Measurements from ENCODE around the gene LASP1.
"Not testable (repeated sequence)": the region's sequence is repeated elsewhere in the genome, so short reads cannot be mapped to it uniquely, and the experiment has no call there.

LASP1 gene

DNA sequence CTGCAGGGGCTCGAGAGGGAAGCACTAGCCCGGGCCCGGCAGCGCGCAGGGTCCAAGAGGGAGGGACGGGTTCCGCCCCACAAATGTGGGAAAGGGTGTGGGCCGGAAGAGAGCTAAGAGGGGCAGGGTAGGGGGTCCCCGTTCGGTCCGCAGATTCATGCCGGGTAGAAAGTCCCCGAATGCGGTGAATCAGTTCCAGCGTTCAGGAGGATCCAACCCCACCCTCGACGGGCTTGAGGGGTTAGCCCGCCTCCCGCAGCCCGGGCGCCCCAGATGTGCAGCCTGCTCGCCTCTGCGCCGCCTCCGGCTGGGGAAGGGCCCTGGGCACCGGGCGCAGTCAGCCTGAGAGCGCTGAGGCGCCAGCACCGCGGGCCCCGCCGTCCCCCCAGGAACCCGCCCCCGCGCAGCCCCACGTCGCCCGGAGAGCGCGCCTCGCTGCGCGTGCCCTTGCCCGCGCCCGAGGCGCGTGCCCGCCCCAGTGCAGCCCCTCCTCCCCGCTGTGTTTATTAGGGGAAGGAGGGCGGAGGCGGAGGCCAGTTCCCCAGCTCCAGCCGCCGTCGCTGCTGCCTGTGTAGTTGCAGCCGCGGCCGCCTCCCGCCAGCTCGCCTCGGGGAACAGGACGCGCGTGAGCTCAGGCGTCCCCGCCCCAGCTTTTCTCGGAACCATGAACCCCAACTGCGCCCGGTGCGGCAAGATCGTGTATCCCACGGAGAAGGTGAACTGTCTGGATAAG is at the start of gene LASP1:
TSS of gene LASP1 (plus strand) at position 533 of the 733 bp plus-strand sequence. CDS start at position 665, 132 bp downstream.
- ATAC-seq (replicated peaks; ENCODE audit: extremely low read depth, poor library complexity, severe bottlenecking), result peak; percentile 76
- peak; percentile 77 to 86 for DNase-seq (ENCODE audit: low spot score in 2 of 2)
- H3K27ac Mint-ChIP-seq (ENCODE audit: low read depth), result peak within 1 kb of the TSS; percentile 99
- no peaks in the 10 kb centered on the region for H3K27me3 Mint-ChIP-seq
- H3K4me1 Mint-ChIP-seq, result peaks cover 55% of the 10 kb centered on the region
- peaks cover 40% of the 10 kb centered on the region for H3K36me3 Mint-ChIP-seq (ENCODE audit: insufficient read depth)
- H3K4me3 Mint-ChIP-seq, result peak within 1 kb of the TSS; percentile 100
- H3K9me3 Mint-ChIP-seq, result no peaks in the 10 kb centered on the region

DNA sequence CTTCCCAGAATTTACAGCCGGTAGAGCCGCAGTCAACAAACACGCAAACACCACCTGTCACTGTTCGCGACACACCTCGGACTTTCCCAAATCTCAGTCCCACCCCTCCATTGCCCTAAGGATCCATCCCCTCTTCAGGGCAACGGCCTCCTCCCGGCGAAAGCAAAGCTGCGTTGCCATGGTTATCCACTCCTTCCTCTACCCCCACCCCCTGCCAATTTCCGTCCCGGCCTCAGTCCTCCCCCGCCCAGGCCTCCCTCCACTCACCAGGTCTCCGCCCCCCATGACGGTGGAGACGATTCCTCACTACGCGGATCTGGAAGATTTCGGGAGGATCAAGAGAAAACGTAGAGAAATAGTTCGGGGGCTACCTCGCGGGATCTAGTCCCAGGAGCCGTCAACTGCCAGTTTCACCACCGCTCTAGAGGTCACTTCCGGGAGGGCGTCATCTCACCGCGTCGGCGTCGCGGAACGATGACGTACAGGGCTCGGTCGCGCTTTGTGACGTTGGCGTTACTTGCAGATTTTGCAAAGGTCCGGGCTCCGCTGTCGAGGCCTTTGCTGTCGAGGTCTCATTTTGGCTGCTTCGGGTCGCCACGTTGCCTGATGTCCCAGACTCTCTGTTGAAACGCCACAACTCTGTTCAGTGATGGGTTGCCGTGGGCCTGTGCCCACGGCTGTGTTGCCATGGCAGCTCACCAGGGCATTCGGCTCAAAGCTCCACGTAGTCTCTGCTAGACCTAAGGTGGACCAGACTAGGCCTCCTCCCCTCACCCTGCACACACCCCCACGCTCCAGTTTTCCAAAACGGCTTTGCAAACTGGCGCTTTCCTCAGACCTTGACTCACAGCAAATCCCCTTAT is 44.7 kb upstream of the LASP1 start, which contains the start of gene CWC25:
TSS of gene CWC25 (minus strand) at position 423 of the 863 bp plus-strand sequence. CDS start at position 285, 138 bp downstream.
- Mint-ChIP-seq H3K9me3 (no peaks in the 10 kb centered on the region), H3K36me3 (ENCODE audit: insufficient read depth) (peaks cover 41% of the 10 kb centered on the region), H3K4me3 (peak within 1 kb of the TSS; percentile 92), H3K27ac (ENCODE audit: low read depth) (peak within 1 kb of the TSS; percentile 99), H3K4me1 (peaks cover 31% of the 10 kb centered on the region), H3K27me3 (no peaks in the 10 kb centered on the region)
- ATAC-seq (replicated peaks; ENCODE audit: extremely low read depth, poor library complexity, severe bottlenecking), result peak; percentile 91
- DNase-seq (ENCODE audit: low spot score in 2 of 2), result peak; percentile 99 to 100

DNA sequence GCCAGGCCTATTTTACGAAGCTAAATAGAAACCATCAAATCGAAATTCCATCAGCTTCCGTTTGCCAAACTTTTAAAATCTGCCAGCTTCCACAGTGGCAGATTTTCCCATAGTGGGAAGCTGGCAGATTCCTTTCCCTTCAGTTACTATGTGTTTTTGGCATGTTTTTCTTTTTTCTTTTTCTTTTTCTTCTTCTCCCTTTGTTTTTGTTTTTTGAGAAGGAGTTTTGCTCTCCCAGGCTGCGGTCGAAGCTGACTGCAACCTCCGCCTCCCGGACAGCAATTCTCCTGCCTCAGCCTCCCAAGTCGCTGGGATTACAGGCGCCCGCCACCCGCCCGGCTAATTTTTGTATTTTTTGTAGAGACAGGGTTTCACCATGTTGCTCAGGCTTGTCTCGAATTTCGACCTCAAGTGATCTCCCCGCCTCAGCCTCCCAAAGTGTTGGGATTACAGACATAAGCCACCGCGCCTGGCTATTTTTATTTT is 44.1 kb upstream of the LASP1 start:
- Mint-ChIP-seq H3K27me3 (no peaks in the 10 kb centered on the region), H3K9me3 (no peaks in the 10 kb centered on the region), H3K36me3 (ENCODE audit: insufficient read depth) (peaks cover 35% of the 10 kb centered on the region), H3K4me3 (peak overlapping the region; percentile 92), H3K4me1 (peaks cover 31% of the 10 kb centered on the region), H3K27ac (ENCODE audit: low read depth) (peak overlapping the region; percentile 99)
- ATAC-seq (replicated peaks; ENCODE audit: extremely low read depth, poor library complexity, severe bottlenecking) (no peak), DNase-seq (ENCODE audit: low spot score in 2 of 2) (no peak)

GRCh38 chr17:38844261-38844757 is 25.5 kb upstream of the LASP1 start:
- Mint-ChIP-seq H3K27ac (ENCODE audit: low read depth) (no peak overlapping the region), H3K9me3 (no peaks in the 10 kb centered on the region), H3K36me3 (ENCODE audit: insufficient read depth) (peaks cover 22% of the 10 kb centered on the region), H3K4me1 (peaks cover 5% of the 10 kb centered on the region), H3K4me3 (no peak overlapping the region), H3K27me3 (no peaks in the 10 kb centered on the region)
- no peak for ATAC-seq (replicated peaks; ENCODE audit: extremely low read depth, poor library complexity, severe bottlenecking)
- no peak for DNase-seq (ENCODE audit: low spot score in 2 of 2)

GRCh38 chr17:38848557-38848891 is 21.3 kb upstream of the LASP1 start:
- no peaks in the 10 kb centered on the region for H3K27me3 Mint-ChIP-seq
- ATAC-seq (replicated peaks; ENCODE audit: extremely low read depth, poor library complexity, severe bottlenecking), result no peak
- H3K4me1 Mint-ChIP-seq, result peaks cover 34% of the 10 kb centered on the region
- H3K27ac Mint-ChIP-seq (ENCODE audit: low read depth), result no peak overlapping the region
- no peaks in the 10 kb centered on the region for H3K9me3 Mint-ChIP-seq
- no peak for DNase-seq (ENCODE audit: low spot score in 2 of 2)
- H3K36me3 Mint-ChIP-seq (ENCODE audit: insufficient read depth), result peaks cover 60% of the 10 kb centered on the region
- no peak overlapping the region for H3K4me3 Mint-ChIP-seq

DNA sequence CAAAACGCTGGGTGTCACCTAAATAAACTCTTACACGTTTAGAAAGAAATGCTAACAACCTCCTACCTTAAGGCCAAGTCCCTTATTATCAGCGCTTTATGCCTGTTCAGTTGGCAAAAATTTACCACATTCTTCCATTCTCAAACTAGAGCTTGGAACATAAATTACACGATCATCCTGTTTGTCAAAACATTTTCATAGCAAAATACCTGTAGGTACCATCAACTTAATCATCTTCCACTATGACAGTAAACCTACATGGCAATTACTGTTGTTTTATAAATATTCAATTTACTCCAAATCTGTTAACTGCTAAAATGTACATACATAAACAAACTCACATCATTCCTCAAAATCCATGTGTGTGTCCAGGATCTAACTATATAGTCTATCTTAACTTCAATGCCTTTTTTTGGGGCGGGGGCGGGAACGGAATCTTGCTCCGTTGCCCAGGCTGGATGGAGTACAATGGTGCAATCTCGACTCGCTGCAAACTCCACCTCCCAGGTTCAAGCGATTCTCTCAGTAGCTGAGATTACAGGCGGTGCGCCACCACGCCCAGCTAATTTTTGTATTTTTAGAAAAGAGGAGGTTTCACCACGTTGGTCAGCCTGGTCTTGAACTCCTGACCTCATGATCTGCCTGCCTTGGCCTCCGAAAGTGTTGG is 20.8 kb upstream of the LASP1 start:
- Mint-ChIP-seq H3K27ac (ENCODE audit: low read depth) (no peak overlapping the region), H3K9me3 (no peaks in the 10 kb centered on the region), H3K36me3 (ENCODE audit: insufficient read depth) (peaks cover 65% of the 10 kb centered on the region), H3K4me1 (peaks cover 39% of the 10 kb centered on the region), H3K4me3 (no peak overlapping the region), H3K27me3 (no peaks in the 10 kb centered on the region)
- no peak for ATAC-seq (replicated peaks; ENCODE audit: extremely low read depth, poor library complexity, severe bottlenecking)
- no peak for DNase-seq (ENCODE audit: low spot score in 2 of 2)

DNA sequence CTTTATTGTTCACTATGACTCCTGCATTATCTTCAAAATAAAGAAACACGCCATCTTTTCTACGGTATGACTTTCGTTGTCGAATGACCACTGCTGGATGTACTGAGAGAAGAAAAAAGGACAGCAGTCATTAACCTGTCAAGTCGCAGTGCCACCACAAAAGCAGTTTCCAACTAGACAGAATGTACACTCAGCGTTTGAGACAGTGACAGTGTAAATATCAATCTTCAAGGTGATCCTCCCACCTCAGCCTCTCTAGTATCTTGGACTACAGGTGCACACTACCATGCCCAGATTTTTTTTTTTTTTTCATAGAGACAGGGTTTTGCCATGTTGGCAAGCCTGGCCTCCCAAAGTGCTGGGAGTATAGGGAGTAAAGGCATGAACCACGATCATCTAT is 19.5 kb upstream of the LASP1 start:
- peak overlapping the region; percentile 96 for H3K27ac Mint-ChIP-seq (ENCODE audit: low read depth)
- H3K4me3 Mint-ChIP-seq, result no peak overlapping the region
- H3K4me1 Mint-ChIP-seq, result peaks cover 44% of the 10 kb centered on the region
- DNase-seq (ENCODE audit: low spot score in 2 of 2), result no peak
- peaks cover 66% of the 10 kb centered on the region for H3K36me3 Mint-ChIP-seq (ENCODE audit: insufficient read depth)
- no peak for ATAC-seq (replicated peaks; ENCODE audit: extremely low read depth, poor library complexity, severe bottlenecking)
- no peaks in the 10 kb centered on the region for H3K9me3 Mint-ChIP-seq
- H3K27me3 Mint-ChIP-seq, result no peaks in the 10 kb centered on the region

- Mint-ChIP-seq H3K4me1 (peaks cover 44% of the 10 kb centered on the region), H3K27ac (ENCODE audit: low read depth) (peak overlapping the region; percentile 96), H3K4me3 (peak overlapping the region; percentile 91), H3K9me3 (no peaks in the 10 kb centered on the region), H3K27me3 (no peaks in the 10 kb centered on the region), H3K36me3 (ENCODE audit: insufficient read depth) (peaks cover 64% of the 10 kb centered on the region)
- DNase-seq (ENCODE audit: low spot score in 2 of 2) (no peak), ATAC-seq (replicated peaks; ENCODE audit: extremely low read depth, poor library complexity, severe bottlenecking) (no peak)
Observed at GRCh38 chr17:38851434-38851833, 18.4 kb upstream of the LASP1 start.

DNA sequence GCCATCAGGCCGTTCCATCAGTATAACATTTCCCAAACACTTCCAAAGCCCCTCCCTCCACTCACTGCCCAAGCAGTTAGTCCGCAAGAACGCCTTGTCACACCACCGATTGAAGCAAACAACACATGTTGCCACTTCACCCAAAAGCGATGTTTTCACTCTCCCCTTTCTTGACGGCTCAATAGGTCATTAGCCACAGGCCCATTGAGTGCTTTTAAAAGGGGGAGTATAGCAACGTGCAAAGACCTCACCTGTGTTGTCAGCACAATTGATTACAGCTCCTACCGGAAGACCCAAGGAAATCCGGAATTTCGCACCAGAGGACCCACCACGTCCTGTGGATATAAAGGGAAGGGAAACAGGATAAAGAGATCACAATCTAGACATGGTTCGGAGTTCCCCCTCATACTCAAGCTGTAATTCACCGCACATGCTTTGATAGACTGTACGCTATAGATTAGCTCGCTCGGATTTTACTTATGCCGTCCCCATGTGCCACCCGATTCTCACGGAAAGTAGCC is 17.0 kb upstream of the LASP1 start:
- H3K4me1 Mint-ChIP-seq, result peaks cover 44% of the 10 kb centered on the region
- DNase-seq (ENCODE audit: low spot score in 2 of 2), result no peak
- H3K27me3 Mint-ChIP-seq, result no peaks in the 10 kb centered on the region
- peaks cover 56% of the 10 kb centered on the region for H3K36me3 Mint-ChIP-seq (ENCODE audit: insufficient read depth)
- no peaks in the 10 kb centered on the region for H3K9me3 Mint-ChIP-seq
- H3K4me3 Mint-ChIP-seq, result peak overlapping the region; percentile 91
- peak; percentile 66 for ATAC-seq (replicated peaks; ENCODE audit: extremely low read depth, poor library complexity, severe bottlenecking)
- peak overlapping the region; percentile 96 for H3K27ac Mint-ChIP-seq (ENCODE audit: low read depth)

GRCh38 chr17:38853292-38854219 is 16.3 kb upstream of the LASP1 start, which contains the start of gene RPL23:
TSS of gene RPL23 (minus strand) at chr17:38853721. CDS start at chr17:38853710, 11 bp downstream.
- peaks cover 52% of the 10 kb centered on the region for H3K36me3 Mint-ChIP-seq (ENCODE audit: insufficient read depth)
- peak within 1 kb of the TSS; percentile 91 for H3K4me3 Mint-ChIP-seq
- peak within 1 kb of the TSS; percentile 96 for H3K27ac Mint-ChIP-seq (ENCODE audit: low read depth)
- no peaks in the 10 kb centered on the region for H3K27me3 Mint-ChIP-seq
- H3K9me3 Mint-ChIP-seq, result no peaks in the 10 kb centered on the region
- ATAC-seq (replicated peaks; ENCODE audit: extremely low read depth, poor library complexity, severe bottlenecking) (peak; percentile 84), DNase-seq (ENCODE audit: low spot score in 2 of 2) (peak; percentile 73 to 86)
- H3K4me1 Mint-ChIP-seq, result peaks cover 44% of the 10 kb centered on the region

- H3K27ac Mint-ChIP-seq (ENCODE audit: low read depth), result peak overlapping the region; percentile 96
- ATAC-seq (replicated peaks; ENCODE audit: extremely low read depth, poor library complexity, severe bottlenecking), result not testable (repeated sequence)
Observed at GRCh38 chr17:38855101-38855714, 14.7 kb upstream of the LASP1 start.

More at GRCh38 chr17:38855101-38855714, 14.7 kb upstream of the LASP1 start:
- peaks cover 39% of the 10 kb centered on the region for H3K4me1 Mint-ChIP-seq
- H3K9me3 Mint-ChIP-seq; DNase-seq (ENCODE audit: low spot score in 2 of 2); H3K27me3 Mint-ChIP-seq: not testable (repeated sequence)
- peaks cover 40% of the 10 kb centered on the region for H3K36me3 Mint-ChIP-seq (ENCODE audit: insufficient read depth)
- peak overlapping the region; percentile 26 for H3K4me3 Mint-ChIP-seq

Measured in central memory CD8-positive, alpha-beta T cell (primary cell).